Measurements from ENCODE around the gene MYZAP.

The MYZAP gene

DNA sequence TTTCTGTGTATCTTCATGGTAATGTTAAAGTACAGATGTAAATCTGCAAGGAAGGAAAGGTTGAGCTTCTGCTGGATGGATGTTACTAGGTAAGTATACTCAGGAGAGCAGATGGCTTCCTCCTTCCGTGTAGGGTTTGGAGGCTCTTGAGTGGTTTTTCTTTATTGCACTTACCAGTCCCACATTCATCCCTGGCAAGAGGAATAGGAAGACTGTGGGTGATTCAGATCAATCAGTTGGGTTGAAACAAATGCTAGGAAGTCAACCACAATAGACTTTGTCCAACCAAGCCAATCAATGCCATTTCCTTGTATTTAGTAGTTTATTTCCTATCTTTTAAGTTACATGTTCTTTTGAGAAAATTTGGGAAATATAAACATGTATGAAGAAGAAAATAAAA is 26.6 kb downstream of the MYZAP start:
- no peak overlapping the region for H3K4me3 ChIP-seq (ENCODE audit: low read depth, low read length)
- no peak for DNase-seq (ENCODE audit: low read depth)
- TF ChIP-seq, protein P1, sequence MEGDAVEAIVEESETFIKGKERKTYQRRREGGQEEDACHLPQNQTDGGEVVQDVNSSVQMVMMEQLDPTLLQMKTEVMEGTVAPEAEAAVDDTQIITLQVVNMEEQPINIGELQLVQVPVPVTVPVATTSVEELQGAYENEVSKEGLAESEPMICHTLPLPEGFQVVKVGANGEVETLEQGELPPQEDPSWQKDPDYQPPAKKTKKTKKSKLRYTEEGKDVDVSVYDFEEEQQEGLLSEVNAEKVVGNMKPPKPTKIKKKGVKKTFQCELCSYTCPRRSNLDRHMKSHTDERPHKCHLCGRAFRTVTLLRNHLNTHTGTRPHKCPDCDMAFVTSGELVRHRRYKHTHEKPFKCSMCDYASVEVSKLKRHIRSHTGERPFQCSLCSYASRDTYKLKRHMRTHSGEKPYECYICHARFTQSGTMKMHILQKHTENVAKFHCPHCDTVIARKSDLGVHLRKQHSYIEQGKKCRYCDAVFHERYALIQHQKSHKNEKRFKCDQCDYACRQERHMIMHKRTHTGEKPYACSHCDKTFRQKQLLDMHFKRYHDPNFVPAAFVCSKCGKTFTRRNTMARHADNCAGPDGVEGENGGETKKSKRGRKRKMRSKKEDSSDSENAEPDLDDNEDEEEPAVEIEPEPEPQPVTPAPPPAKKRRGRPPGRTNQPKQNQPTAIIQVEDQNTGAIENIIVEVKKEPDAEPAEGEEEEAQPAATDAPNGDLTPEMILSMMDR (IDR thresholded peaks at IDR 0.05; ENCODE audit: control insufficient read depth, extremely low read depth, insufficient read depth), result no peak

DNA sequence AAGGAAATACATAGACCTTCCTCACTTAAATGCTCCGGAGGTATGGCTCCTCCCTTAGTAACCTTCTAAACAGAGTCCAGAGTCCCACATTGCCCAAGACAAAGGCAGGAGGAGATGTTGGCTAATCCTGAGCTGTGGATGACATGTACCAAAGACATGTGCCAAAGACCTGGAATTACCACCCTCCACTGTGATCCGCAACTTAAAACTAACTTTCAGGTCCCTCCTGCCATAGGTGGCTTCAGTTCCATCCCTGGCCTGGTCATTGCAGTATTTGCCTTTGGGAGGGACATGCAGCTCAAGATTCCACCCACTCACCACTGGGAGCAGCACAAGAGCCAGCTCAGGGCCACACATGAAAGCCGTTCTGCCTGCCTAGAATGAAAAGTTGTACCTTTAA is 28.0 kb downstream of the MYZAP start:
- DNase-seq (ENCODE audit: low read depth), result no peak
- no peak overlapping the region for H3K4me3 ChIP-seq (ENCODE audit: low read depth, low read length)
- TF ChIP-seq, protein P1 (IDR thresholded peaks at IDR 0.05; ENCODE audit: control insufficient read depth, extremely low read depth, insufficient read depth), result no peak

DNA sequence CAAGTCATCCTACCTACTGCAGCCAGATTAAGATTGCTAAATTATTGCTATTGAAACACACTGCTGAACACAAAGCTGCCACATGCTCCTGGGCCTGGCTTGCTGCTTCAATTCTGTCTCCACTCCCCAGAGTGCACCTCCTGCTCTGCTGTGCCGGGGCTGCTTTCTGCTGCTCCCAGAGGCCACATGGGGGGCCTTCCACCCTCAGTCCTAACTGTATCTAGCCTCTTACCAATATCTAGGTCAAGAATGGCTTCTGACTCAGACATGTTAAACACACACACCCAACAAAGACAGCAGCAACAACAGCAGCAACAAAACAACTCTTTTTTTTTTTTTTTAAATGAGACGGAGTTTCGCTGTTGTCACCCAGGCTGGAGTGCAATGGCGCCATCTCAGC is 33.0 kb downstream of the MYZAP start:
- no peak overlapping the region for H3K4me3 ChIP-seq (ENCODE audit: low read depth, low read length)
- TF ChIP-seq, protein P1 (IDR thresholded peaks at IDR 0.05; ENCODE audit: control insufficient read depth, extremely low read depth, insufficient read depth), result no peak
- no peak for DNase-seq (ENCODE audit: low read depth)

DNA sequence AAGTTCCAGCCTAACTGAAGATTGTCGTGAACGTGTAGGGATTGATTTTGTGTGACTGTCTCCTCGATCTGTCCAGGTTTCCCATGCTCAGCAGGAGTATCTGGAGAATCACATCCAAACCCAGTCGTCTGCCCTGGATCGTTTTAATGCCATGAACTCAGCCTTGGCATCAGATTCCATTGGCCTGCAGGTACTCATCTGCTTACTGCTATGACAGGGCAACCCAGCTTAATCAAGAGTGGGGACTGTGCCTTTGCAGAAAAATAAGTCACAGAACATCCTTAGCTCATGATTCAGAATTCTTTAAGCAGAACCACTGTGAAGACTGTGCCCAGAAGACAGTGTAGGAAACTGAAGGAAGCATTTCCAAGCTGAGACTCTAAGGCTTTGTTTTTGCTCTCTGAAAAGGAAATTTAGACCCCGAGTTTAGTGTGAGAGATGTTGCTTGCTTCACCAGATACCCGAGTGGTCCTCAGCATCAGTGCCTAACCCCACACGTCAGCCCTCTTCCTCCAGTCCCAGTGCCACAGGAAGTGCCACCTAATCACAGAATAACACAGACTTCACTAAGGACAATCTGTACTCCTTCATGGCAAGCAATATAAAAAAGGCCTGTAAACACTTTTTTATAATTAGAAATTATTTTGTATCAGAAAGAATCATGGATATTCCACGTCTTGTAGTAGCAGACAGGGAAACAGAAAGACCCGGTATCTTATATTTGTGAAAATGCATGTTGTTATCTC is 34.2 kb downstream of the MYZAP start:
- DNase-seq (ENCODE audit: low read depth), result no peak
- no peak overlapping the region for H3K4me3 ChIP-seq (ENCODE audit: low read depth, low read length)
- TF ChIP-seq, protein P1 (IDR thresholded peaks at IDR 0.05; ENCODE audit: control insufficient read depth, extremely low read depth, insufficient read depth), result no peak

DNA sequence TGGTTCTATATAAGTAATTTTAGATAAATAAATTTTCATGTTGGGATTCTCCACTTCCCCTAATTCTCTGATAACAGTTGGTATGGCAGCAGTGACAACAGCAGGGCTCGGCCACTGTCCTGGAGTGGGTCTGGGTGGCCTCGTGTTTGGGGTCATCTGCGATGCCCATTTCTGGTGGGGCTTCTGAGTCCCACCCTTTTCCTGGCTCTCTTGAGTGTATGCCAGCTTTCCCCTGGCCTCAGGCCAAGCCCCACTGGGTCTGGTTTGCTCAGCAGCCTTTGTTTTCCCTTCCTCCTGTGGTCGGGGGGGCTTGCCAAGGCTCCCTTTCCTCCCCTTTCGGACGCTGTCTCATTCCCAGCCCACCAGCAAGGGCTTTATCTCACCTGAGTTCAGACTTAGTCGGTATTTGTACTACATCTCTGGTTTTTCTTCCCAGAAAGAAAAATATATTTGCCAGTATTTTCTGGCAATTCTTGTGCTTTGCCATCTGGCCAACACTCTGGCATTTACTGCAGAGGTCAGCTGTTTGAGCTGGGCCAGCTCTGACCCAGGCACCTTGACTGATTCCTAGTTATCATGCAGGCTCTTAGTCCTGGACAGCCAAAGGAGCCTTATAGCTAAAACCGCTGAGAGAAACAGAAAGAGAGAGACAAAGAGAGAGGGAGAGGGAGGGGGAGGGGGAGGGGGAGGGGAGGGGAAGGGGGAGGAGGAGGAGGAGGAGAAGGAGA is 35.2 kb downstream of the MYZAP start:
- no peak for DNase-seq (ENCODE audit: low read depth)
- TF ChIP-seq, protein P1 (IDR thresholded peaks at IDR 0.05; ENCODE audit: control insufficient read depth, extremely low read depth, insufficient read depth), result no peak
- no peak overlapping the region for H3K4me3 ChIP-seq (ENCODE audit: low read depth, low read length)

DNA sequence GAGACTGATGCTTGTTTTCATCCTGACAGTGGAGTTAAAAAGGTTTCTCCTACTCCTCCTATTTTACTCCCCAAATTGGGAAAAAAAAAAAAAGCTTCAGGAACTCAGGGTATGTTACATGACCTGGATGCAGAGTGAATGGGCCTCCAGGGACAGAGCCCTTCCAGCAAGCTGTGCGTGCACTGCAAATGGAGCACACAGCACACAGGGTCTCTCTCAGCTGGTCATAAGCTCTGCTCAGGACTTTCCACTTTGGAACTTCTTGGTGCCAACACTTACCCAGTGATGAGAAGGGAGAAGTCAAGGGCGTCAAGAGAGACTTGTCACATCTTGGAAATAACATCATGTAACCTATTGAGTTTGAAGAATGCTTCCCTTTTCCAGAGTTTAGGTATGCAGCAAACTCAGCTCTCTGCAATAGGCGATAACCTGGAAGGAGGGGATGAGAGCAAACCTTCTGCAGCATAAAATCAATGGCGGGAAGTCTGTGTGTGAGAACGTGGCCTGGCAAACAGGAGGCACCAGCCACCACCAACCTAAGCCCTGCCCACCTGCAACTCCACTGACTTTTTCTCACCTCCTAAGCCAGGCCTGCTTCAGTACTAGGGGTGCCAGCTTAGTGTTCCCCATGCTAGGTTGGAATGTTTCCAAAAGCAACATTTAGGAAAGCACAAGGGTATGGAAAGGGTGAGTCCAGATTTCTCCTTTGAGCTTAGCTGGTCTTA is 39.8 kb downstream of the MYZAP start:
- no peak for DNase-seq (ENCODE audit: low read depth)
- TF ChIP-seq, protein P1 (IDR thresholded peaks at IDR 0.05; ENCODE audit: control insufficient read depth, extremely low read depth, insufficient read depth), result no peak
- H3K4me3 ChIP-seq (ENCODE audit: low read depth, low read length), result no peak overlapping the region
